ENCODE data around the gene TMEM40.
"Not testable (repeated sequence)": the region's sequence is repeated elsewhere in the genome, so short reads cannot be mapped to it uniquely, and the experiment has no call there.

TMEM40 gene

DNA sequence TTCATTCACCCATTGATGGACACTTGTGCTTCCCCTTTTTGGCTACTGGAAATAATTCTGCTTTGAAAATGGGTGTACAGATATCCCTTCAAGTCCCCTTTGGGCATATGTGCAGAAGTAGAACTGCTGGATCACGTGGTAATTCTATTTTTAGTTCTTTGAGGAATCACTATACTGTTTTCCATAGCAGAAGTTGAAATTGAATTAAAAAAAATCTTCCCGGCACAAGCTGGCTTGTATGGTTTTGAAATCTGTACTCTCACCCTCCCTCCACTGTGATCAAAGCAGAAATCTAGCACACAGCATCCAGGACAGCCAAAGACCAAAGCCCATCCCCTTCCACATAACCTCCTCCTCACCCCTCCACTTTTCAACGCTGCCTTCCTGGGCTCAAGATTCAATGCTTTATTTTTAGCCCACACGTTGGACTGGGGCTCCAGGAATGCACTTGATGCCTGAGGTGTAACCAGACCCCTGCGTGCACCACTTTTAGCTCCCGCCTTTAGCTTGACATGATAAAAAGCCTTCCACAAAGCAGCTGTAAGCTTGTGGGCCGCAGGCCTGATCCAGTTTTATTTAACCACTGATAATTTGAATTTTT is 29.9 kb downstream of the TMEM40 start:
- TF ChIP-seq, protein P1, sequence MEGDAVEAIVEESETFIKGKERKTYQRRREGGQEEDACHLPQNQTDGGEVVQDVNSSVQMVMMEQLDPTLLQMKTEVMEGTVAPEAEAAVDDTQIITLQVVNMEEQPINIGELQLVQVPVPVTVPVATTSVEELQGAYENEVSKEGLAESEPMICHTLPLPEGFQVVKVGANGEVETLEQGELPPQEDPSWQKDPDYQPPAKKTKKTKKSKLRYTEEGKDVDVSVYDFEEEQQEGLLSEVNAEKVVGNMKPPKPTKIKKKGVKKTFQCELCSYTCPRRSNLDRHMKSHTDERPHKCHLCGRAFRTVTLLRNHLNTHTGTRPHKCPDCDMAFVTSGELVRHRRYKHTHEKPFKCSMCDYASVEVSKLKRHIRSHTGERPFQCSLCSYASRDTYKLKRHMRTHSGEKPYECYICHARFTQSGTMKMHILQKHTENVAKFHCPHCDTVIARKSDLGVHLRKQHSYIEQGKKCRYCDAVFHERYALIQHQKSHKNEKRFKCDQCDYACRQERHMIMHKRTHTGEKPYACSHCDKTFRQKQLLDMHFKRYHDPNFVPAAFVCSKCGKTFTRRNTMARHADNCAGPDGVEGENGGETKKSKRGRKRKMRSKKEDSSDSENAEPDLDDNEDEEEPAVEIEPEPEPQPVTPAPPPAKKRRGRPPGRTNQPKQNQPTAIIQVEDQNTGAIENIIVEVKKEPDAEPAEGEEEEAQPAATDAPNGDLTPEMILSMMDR (IDR thresholded peaks at IDR 0.05; ENCODE audit: low read depth, low read length, missing control alignments), result no peak
- no peak overlapping the region for H3K4me3 ChIP-seq (ENCODE audit: low read depth, low read length)
- no peak for DNase-seq (ENCODE audit: low read depth)

GRCh38 chr3:12727937-12728336 is 31.1 kb downstream of the TMEM40 start:
- TF ChIP-seq, protein P1 (IDR thresholded peaks at IDR 0.05; ENCODE audit: low read depth, low read length, missing control alignments), result no peak
- no peak overlapping the region for H3K4me3 ChIP-seq (ENCODE audit: low read depth, low read length)
- no peak for DNase-seq (ENCODE audit: low read depth)

DNA sequence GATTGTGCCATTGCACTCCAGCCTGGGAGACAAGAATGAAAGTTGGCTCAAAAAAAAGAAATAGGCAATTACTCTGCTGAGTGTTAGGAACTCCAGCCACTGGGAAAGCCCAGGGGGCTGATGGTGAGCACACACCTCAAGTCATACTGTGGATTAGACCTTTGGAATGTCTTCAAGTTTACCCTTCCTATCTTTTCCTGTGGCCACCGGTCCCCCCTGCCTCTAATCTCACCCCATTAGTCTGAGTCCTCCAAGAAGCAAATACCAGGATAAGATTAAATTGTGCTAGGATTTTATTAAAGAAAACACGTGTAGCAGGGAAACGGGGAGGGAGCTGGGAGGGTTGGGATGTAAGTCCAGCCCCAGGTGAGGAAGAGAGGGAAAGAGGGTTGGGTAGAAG is 31.6 kb downstream of the TMEM40 start:
- no peak overlapping the region for H3K4me3 ChIP-seq (ENCODE audit: low read depth, low read length)
- no peak for DNase-seq (ENCODE audit: low read depth)
- TF ChIP-seq, protein P1 (IDR thresholded peaks at IDR 0.05; ENCODE audit: low read depth, low read length, missing control alignments), result no peak

DNA sequence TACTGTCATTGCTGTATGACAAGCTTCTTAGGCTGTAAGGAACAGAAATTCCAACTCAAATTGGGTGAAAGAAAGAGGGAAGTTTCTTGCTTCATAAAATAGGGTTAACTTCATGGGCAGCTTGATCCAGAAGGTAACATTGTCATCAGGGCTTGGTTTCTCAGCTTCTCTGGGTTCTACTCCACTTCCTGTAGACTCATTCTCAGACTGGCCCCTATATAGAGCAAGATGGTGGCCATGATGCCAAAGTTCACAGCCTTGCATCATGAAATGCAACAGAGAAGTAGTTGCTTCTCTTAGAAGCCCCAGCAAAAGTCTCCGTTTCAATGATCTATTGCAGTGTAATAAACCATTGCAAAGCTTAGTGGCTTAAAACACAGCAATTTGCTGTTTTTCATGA is 33.6 kb downstream of the TMEM40 start:
- H3K4me3 ChIP-seq (ENCODE audit: low read depth, low read length), result no peak overlapping the region
- DNase-seq (ENCODE audit: low read depth), result no peak
- TF ChIP-seq, protein P1 (IDR thresholded peaks at IDR 0.05; ENCODE audit: low read depth, low read length, missing control alignments), result no peak

DNA sequence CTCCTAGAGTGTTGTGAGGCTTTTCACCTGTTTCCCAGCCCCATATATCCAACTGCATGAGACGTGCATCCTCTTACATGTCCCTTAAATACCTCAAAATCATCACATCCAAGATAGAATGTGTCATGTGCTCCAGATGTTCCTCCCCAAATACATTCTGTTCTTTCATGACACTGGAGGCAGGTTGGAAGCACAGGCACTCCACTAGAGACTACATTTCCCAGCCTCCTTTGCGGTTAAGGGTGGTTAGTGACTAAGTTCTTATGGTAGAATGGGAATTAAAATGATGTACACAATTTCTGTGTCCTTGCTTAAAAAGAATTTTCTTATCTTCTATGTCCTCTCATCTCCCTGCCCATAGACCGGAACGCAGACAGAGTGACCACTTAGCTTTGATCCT is 34.3 kb downstream of the TMEM40 start:
- no peak for DNase-seq (ENCODE audit: low read depth)
- no peak overlapping the region for H3K4me3 ChIP-seq (ENCODE audit: low read depth, low read length)
- TF ChIP-seq, protein P1 (IDR thresholded peaks at IDR 0.05; ENCODE audit: low read depth, low read length, missing control alignments), result no peak

GRCh38 chr3:12723362-12723761 is 35.7 kb downstream of the TMEM40 start:
- DNase-seq (ENCODE audit: low read depth); H3K4me3 ChIP-seq (ENCODE audit: low read depth, low read length): not testable (repeated sequence)

DNA sequence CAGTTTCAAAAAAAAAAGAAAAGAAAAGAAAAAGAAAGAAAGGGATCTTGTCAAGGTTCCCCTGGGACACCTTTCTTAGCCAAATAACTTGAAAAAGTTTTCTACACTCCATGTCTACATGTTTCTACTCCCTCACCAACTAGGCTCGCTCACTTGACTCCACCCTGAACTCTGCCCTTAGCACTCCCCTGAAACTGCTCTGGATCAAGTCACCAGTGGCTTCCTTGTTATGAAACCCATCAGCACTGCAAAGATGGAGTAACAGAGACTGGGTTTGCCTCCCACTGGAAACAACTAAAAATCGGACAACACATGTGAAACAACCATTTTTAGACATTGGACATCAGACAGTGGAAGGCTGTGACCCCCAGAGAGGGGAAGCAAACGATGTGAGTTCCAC is 36.8 kb downstream of the TMEM40 start:
- H3K4me3 ChIP-seq (ENCODE audit: low read depth, low read length), result no peak overlapping the region
- TF ChIP-seq, protein P1 (IDR thresholded peaks at IDR 0.05; ENCODE audit: low read depth, low read length, missing control alignments), result no peak
- DNase-seq (ENCODE audit: low read depth), result no peak

Data from GM12864 (cell line).